CD14-positive monocyte (primary cell): ENCODE measurements around the gene CHRNA3. TPM values are rescaled to one million over a fixed set of nuclear protein-coding genes. Genes with fewer than 3 reads are reported as not detected.

Source experiments
- DNase-seq, 3 donors: peaks; one replicate each; pipeline ENCODE4 v3.0.0-alpha.2; 2011 to 2022
- H2AFZ ChIP-seq: 2 replicates; pipeline ENCODE4 v1.6.0; 2012; ENCODE audit warnings: mild to moderate bottlenecking, low read depth, low read length, inconsistent platforms; ENCODE audit not compliant: insufficient read depth, poor library complexity, severe bottlenecking
- H3K27ac ChIP-seq, 2 donors: 1 replicate in 1 of 2; 2 replicates in 1 of 2; pipeline ENCODE4 v1.5.1; 2012 to 2013; ENCODE audit warnings: low read length in 2 of 2, control low read depth in 1 of 2, inconsistent platforms in 1 of 2, low read depth in 1 of 2, mild to moderate bottlenecking in 1 of 2
- H3K27me3 ChIP-seq, 2 donors: one replicate each; pipeline versions ENCODE4 v1.6.0 to v1.6.1; 2011 to 2013; ENCODE audit warnings: low read length in 2 of 2; ENCODE audit not compliant: control insufficient read depth in 2 of 2, insufficient read depth in 2 of 2
- H3K36me3 ChIP-seq, 2 donors: replicated peaks in 1 of 2; 1 replicate in 1 of 2; 2 replicates in 1 of 2; pipeline versions ENCODE4 v1.5.1 to v1.6.1; 2012 to 2013; ENCODE audit warnings: low read length in 2 of 2, control low read depth in 1 of 2, inconsistent platforms in 1 of 2, mild to moderate bottlenecking in 1 of 2; ENCODE audit not compliant: insufficient read depth in 2 of 2, control insufficient read depth in 1 of 2
- H3K4me1 ChIP-seq, 2 donors: 1 replicate in 1 of 2; 2 replicates in 1 of 2; pipeline versions ENCODE4 v1.5.1 to v1.6.1; 2012 to 2013; ENCODE audit warnings: low read length in 2 of 2, control low read depth in 1 of 2, inconsistent platforms in 1 of 2, mild to moderate bottlenecking in 1 of 2, moderate library complexity in 1 of 2; ENCODE audit not compliant: insufficient read depth in 2 of 2, control insufficient read depth in 1 of 2
- H3K4me2 ChIP-seq: replicated peaks from 2 replicates; pipeline ENCODE3; 2012; ENCODE audit warnings: low read length, moderate library complexity, mild to moderate bottlenecking; ENCODE audit not compliant: poor library complexity, severe bottlenecking; ENCODE audit errors: extremely low read depth
- H3K4me3 ChIP-seq, 3 experiments: fragments of 200-600 bp in 1 of 3; sonication (generic) in 1 of 3; replicated peaks in 1 of 3; 1 replicate in 2 of 3; 2 replicates in 1 of 3; pipeline ENCODE4 v1.5.1; 2011 to 2013; ENCODE audit warnings: low read length in 3 of 3, mild to moderate bottlenecking in 3 of 3, control low read depth in 2 of 3, low read depth in 2 of 3, inconsistent platforms in 1 of 3, moderate library complexity in 1 of 3
- H3K79me2 ChIP-seq: 2 replicates; pipeline ENCODE4 v1.6.0; 2012; ENCODE audit warnings: mild to moderate bottlenecking, control low read depth, inconsistent platforms, low read length, moderate library complexity; ENCODE audit not compliant: insufficient read depth
- H3K9ac ChIP-seq: 2 replicates; pipeline ENCODE4 v1.6.0; 2017; ENCODE audit warnings: low read length, mild to moderate bottlenecking; ENCODE audit not compliant: insufficient read depth, poor library complexity, severe bottlenecking
- H3K9me3 ChIP-seq, 2 donors: replicated peaks in 1 of 2; 1 replicate in 1 of 2; 2 replicates in 1 of 2; pipeline versions ENCODE4 v1.5.1 to v1.6.1; 2012 to 2013; ENCODE audit warnings: low read length in 2 of 2, control low read depth in 1 of 2; ENCODE audit not compliant: control insufficient read depth in 1 of 2, insufficient read depth in 1 of 2
- H4K20me1 ChIP-seq: 2 replicates; pipeline ENCODE4 v1.6.0; 2012; ENCODE audit warnings: mild to moderate bottlenecking, low read length, control low read depth, moderate library complexity; ENCODE audit not compliant: insufficient read depth
- H3K27ac Mint-ChIP-seq, 7 donors: one replicate each; pipeline ENCODE4 v1.8.0; 2020; ENCODE audit warnings: mild to moderate bottlenecking in 7 of 7, mixed read lengths in 7 of 7, moderate library complexity in 6 of 7, inconsistent platforms in 2 of 7
- H3K27me3 Mint-ChIP-seq, 3 donors: one replicate each; pipeline ENCODE4 v1.8.0; 2021 to 2022; ENCODE audit warnings: low read depth in 3 of 3, mild to moderate bottlenecking in 3 of 3, mixed read lengths in 3 of 3, moderate library complexity in 3 of 3, inconsistent platforms in 1 of 3
- H3K36me3 Mint-ChIP-seq, 2 donors: one replicate each; pipeline ENCODE4 v1.8.0; 2020; ENCODE audit warnings: mixed read lengths in 2 of 2, inconsistent platforms in 1 of 2, mild to moderate bottlenecking in 1 of 2
- H3K4me1 Mint-ChIP-seq: one replicate; pipeline ENCODE4 v1.8.0; 2020; ENCODE audit warnings: mild to moderate bottlenecking, mixed read lengths
- H3K4me3 Mint-ChIP-seq, 2 donors: one replicate each; pipeline ENCODE4 v1.8.0; 2020; ENCODE audit warnings: mild to moderate bottlenecking in 2 of 2, mixed read lengths in 2 of 2, moderate library complexity in 1 of 2
- H3K9me3 Mint-ChIP-seq, 7 donors: one replicate each; pipeline ENCODE4 v1.8.0; 2020 to 2022; ENCODE audit warnings: mixed read lengths in 7 of 7, mild to moderate bottlenecking in 6 of 7, moderate library complexity in 6 of 7, inconsistent platforms in 2 of 7
- WGBS: methylation state at CpG from one replicate; pipeline ENCODE4 v1.1.5; 2013; ENCODE audit warnings: missing lambda C conversion rate; ENCODE audit not compliant: insufficient coverage; 5-methylcytosine and 5-hydroxymethylcytosine counted together
- intact Hi-C, 2 donors: fragments of 100-400 bp; cut with micrococcal nuclease; formaldehyde crosslinking; loops; one replicate each; pipeline versions ENCODE4 v1.15.0 to v1.15.1; 2023
- polyA plus RNA-seq, 3 donors: library from polyadenylated mRNA; depleted of rRNA in 1 of 3; unstranded in 2 of 3; stranded (reverse) in 1 of 3; fragments of 300-500 nt in 2 of 3; fragments of >200 nt in 1 of 3; fragmentation: Illumina TruSeq in 2 of 3; gene quantifications; 1 replicate in 2 of 3; 2 replicates in 1 of 3; pipeline ENCODE4 v1.2.3, GENCODE V29; 2012 to 2021
- TF ChIP-seq, protein P1 (sequence below): fragments of 200-600 bp; IDR thresholded peaks from one replicate; pipeline ENCODE4 v1.8.0; 2022; ENCODE audit warnings: antibody characterized with exemption, mild to moderate bottlenecking

CHRNA3 gene
- polyA plus RNA-seq, 3 donors, result not detected

DNA sequence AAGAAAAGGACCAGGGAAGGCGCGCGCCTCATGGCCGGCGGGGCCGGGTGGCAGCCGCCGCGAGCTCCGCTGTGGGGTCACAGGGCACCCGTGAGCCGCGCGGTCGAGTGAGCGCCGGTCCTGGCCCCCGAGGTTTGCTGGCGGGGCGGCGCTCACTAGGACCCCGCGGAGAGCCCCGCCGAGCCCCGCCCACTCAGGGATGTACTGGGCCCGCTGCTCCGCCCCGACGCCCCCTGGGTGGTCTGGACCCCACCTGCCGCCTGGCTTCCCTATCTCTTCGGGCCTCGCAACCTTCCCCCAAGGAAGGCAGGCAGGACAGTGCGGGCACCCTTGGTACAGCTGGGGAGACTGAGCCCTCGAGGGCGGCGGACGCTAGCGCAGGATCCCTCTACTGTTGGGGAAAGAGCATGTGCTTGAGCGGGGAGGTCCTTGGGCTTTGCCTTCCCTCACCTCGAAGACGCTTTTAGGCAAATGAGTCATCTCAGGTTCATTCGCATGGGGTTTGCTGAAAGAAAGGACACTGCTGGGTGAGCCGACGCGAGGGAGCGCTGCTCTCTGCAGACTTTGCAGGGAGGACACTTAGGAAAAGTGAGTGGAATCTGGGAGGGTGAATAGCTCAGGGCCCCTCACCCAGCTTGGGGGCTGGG is 20.4 kb upstream of the CHRNA3 start, which contains the start of gene CHRNB4:
Gene CHRNB4 (minus strand): TSS at position 109 of the 647 bp plus-strand sequence. CDS start 77 bp downstream, at position 32.
- no peaks in the 10 kb centered on the region for H4K20me1 ChIP-seq
- DNase-seq, result no peak
- H3K9ac ChIP-seq, result peak within 1 kb of the TSS; percentile 40
- no peaks in the 10 kb centered on the region for H3K36me3 Mint-ChIP-seq
- intact Hi-C loops, result no loop called here
- WGBS, result 17% methylated on average over 40 of the region's 47 CpGs
- TF ChIP-seq, protein P1, sequence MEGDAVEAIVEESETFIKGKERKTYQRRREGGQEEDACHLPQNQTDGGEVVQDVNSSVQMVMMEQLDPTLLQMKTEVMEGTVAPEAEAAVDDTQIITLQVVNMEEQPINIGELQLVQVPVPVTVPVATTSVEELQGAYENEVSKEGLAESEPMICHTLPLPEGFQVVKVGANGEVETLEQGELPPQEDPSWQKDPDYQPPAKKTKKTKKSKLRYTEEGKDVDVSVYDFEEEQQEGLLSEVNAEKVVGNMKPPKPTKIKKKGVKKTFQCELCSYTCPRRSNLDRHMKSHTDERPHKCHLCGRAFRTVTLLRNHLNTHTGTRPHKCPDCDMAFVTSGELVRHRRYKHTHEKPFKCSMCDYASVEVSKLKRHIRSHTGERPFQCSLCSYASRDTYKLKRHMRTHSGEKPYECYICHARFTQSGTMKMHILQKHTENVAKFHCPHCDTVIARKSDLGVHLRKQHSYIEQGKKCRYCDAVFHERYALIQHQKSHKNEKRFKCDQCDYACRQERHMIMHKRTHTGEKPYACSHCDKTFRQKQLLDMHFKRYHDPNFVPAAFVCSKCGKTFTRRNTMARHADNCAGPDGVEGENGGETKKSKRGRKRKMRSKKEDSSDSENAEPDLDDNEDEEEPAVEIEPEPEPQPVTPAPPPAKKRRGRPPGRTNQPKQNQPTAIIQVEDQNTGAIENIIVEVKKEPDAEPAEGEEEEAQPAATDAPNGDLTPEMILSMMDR, result no peak
- peak within 1 kb of the TSS; percentile 65 for H2AFZ ChIP-seq
- H3K36me3 ChIP-seq, result no peaks in the 10 kb centered on the region
- H3K4me1 ChIP-seq, result peaks cover 9 to 12% of the 10 kb centered on the region in 2 donors
- H3K9me3 Mint-ChIP-seq, result peaks cover 0 to 5% (median 0%) of the 10 kb centered on the region in 7 donors
- H3K9me3 ChIP-seq, result no peaks in the 10 kb centered on the region
- H3K27me3 Mint-ChIP-seq, result peaks cover 14 to 26% (median 25%) of the 10 kb centered on the region in 3 donors
- peak within 1 kb of the TSS in 1 of 3 experiments; percentile 54 for H3K4me3 ChIP-seq
- peak within 1 kb of the TSS; percentile 69 for H3K4me2 ChIP-seq
- no peaks in the 10 kb centered on the region for H3K79me2 ChIP-seq
- peaks cover 0 to 21% of the 10 kb centered on the region in 2 donors for H3K27me3 ChIP-seq
- peaks cover 14% of the 10 kb centered on the region for H3K4me1 Mint-ChIP-seq
- H3K27ac ChIP-seq, result no peak within 1 kb of the TSS
- peak within 1 kb of the TSS in 1 of 7 donors; percentile 35 for H3K27ac Mint-ChIP-seq
- peak within 1 kb of the TSS; percentile 67 to 84 for H3K4me3 Mint-ChIP-seq

DNA sequence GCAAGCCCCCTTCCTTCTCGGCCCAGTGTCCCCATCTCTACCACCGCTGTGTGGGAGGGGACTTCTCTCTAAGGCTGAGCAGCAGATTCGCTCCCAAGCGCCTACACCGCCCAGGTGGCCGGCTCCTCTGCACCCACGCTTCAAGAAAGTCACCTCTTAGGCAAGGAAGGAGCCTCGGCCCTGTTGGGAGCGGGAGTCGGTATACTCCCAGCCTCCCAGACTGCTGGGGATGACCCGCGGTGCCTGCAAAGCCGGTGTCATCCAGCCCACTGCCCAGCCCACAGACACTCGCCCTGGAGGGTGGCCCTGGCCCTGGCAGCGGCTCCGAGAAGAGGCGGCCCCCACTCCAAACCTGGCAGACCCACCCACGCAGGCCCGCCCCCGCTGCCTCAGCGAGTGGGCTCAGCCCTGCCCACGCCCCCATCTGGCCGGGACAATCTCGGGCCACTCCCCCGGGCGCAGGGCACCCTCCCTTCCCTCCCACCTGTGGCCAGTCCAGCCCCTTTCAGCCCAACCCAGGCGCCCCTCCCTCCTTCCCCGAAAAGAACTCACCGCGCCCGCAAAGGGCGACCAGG is 19.8 kb upstream of the CHRNA3 start:
- Histone ChIP-seq H2AFZ (peak overlapping the region; percentile 65), H3K27me3 (peaks cover 0 to 21% of the 10 kb centered on the region in 2 donors), H3K9ac (peak overlapping the region; percentile 40), H3K4me2 (peak overlapping the region; percentile 69), H3K4me1 (peaks cover 9 to 12% of the 10 kb centered on the region in 2 donors), H3K27ac (no peak overlapping the region), H3K9me3 (no peaks in the 10 kb centered on the region), H3K4me3 (peak overlapping the region in 1 of 3 experiments; percentile 54), H3K36me3 (no peaks in the 10 kb centered on the region), H4K20me1 (no peaks in the 10 kb centered on the region), H3K79me2 (no peaks in the 10 kb centered on the region)
- no peak for DNase-seq
- TF ChIP-seq, protein P1, result no peak
- H3K4me3 Mint-ChIP-seq, result peak overlapping the region; percentile 65 to 74
- no peaks in the 10 kb centered on the region for H3K36me3 Mint-ChIP-seq
- H3K27ac Mint-ChIP-seq, result no peak overlapping the region
- intact Hi-C loops, result no loop called here
- peaks cover 0 to 5% (median 0%) of the 10 kb centered on the region in 7 donors for H3K9me3 Mint-ChIP-seq
- peaks cover 16 to 28% (median 25%) of the 10 kb centered on the region in 3 donors for H3K27me3 Mint-ChIP-seq
- peaks cover 14% of the 10 kb centered on the region for H3K4me1 Mint-ChIP-seq
- WGBS, result 10% methylated on average over 26 of the region's 32 CpGs
